ENCODE data around the gene CLSTN2. TPM values are rescaled to one million over a fixed set of nuclear protein-coding genes. Genes with fewer than 3 reads are reported as not detected.

The CLSTN2 gene
- total and polyA plus RNA-seq, 2 of the 13 experiments (the other 11 are each of a cell fraction or from before 2014, with no cell fraction given): not detected

DNA sequence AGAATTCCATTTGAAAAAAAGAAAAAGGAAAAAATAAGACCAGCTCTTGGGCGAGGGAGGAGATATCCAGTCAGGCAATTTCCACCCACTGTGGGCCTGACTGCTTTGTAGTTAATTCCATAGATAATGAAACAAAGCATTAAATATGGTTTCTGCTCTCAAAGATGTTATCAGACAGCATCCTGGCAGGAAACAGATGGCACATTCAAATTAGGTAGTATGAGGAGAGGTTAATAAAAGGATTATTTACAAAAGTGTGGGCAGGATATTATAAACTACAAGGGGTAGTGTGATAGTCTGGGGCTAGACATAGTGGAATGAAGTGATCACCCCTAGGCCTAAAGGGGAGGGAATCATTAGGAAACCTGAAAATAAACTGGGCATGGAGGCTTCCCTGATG, 193.2 kb downstream of the CLSTN2 start:
- intact Hi-C loops (cut with micrococcal nuclease; ENCODE audit: unreplicated experiment): loop anchor here (1.0 to 10.0 kb wide), 3 partner anchors 377 to 735 kb away; no protein-coding TSS in a partner anchor
- no peaks in the 10 kb centered on the region for H3K36me3 ChIP-seq (replicated peaks in 1 of 2; ENCODE audit: control insufficient read depth in 1 of 2, insufficient read depth in 2 of 2, low read length in 2 of 2)

More for the DNA sequence above, 193.2 kb downstream of the CLSTN2 start:
- BruUV-seq (replicated peaks): no TSS peak
- Histone ChIP-seq H3K9ac (ENCODE audit: insufficient read depth, low read depth, low read length) (no peak overlapping the region), H3K9me3 (ENCODE audit: low read length) (no peaks in the 10 kb centered on the region), H3K4me2 (ENCODE audit: low read depth, low read length) (no peak overlapping the region), H3K4me1 (ENCODE audit: insufficient read depth, low read length) (no peaks in the 10 kb centered on the region), H3K27ac (ENCODE audit: extremely low read length, insufficient read depth, low read length) (no peak overlapping the region), H2AFZ (ENCODE audit: low read length) (no peak overlapping the region), H4K20me1 (ENCODE audit: insufficient read depth, low read length) (no peaks in the 10 kb centered on the region), H3K79me2 (ENCODE audit: insufficient read depth, low read length) (no peaks in the 10 kb centered on the region), H3K27me3 (ENCODE audit: control insufficient read depth in 1 of 2, insufficient read depth in 2 of 2, low read length in 2 of 2) (no peaks in the 10 kb centered on the region), H3K4me3 (replicated peaks in 1 of 3; ENCODE audit: insufficient read depth in 1 of 3, low read depth in 2 of 3, low read length in 3 of 3) (no peak overlapping the region)
- DNase-seq (ENCODE audit: low spot score): no peak
- TF ChIP-seq RORA (CRISPR knock-in tag; IDR thresholded peaks at IDR 0.05) (no peak), ZNF879 (CRISPR knock-in tag; IDR thresholded peaks at IDR 0.05) (no peak), ZSCAN31 (CRISPR knock-in tag; IDR thresholded peaks at IDR 0.05; ENCODE audit: low read depth) (no peak), NFE2L2 (IDR thresholded peaks at IDR 0.05; ENCODE audit: low read length) (no peak), ZNF678 (CRISPR knock-in tag; IDR thresholded peaks at IDR 0.05) (no peak), ZNF124 (CRISPR knock-in tag; IDR thresholded peaks at IDR 0.05) (no peak)
- TF ChIP-seq, protein P1, sequence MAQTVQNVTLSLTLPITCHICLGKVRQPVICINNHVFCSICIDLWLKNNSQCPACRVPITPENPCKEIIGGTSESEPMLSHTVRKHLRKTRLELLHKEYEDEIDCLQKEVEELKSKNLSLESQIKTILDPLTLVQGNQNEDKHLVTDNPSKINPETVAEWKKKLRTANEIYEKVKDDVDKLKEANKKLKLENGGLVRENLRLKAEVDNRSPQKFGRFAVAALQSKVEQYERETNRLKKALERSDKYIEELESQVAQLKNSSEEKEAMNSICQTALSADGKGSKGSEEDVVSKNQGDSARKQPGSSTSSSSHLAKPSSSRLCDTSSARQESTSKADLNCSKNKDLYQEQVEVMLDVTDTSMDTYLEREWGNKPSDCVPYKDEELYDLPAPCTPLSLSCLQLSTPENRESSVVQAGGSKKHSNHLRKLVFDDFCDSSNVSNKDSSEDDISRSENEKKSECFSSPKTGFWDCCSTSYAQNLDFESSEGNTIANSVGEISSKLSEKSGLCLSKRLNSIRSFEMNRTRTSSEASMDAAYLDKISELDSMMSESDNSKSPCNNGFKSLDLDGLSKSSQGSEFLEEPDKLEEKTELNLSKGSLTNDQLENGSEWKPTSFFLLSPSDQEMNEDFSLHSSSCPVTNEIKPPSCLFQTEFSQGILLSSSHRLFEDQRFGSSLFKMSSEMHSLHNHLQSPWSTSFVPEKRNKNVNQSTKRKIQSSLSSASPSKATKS (CRISPR knock-in tag; IDR thresholded peaks at IDR 0.05): no peak
- TF ChIP-seq, protein P2, sequence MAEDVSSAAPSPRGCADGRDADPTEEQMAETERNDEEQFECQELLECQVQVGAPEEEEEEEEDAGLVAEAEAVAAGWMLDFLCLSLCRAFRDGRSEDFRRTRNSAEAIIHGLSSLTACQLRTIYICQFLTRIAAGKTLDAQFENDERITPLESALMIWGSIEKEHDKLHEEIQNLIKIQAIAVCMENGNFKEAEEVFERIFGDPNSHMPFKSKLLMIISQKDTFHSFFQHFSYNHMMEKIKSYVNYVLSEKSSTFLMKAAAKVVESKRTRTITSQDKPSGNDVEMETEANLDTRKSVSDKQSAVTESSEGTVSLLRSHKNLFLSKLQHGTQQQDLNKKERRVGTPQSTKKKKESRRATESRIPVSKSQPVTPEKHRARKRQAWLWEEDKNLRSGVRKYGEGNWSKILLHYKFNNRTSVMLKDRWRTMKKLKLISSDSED (CRISPR knock-in tag; IDR thresholded peaks at IDR 0.05): no peak
- FAIRE-seq: no peak
- in situ Hi-C loops (cut with HindIII; ENCODE audit: extremely low pct_ligation_motif_present, low pct_unique_long_range_greater_than_20kb): loop anchor here (10.0 to 25.0 kb wide), 2 partner anchors 607 to 734 kb away; no protein-coding TSS in a partner anchor
- CTCF ChIA-PET (ENCODE audit: low intra/inter-chr PET ratio, low total read pairs): interaction anchor here (1.5 to 2.0 kb wide), 2 partner anchors 609 to 735 kb away, joined by 8 to 11 read pairs; no protein-coding TSS in a partner anchor
- WGBS (ENCODE audit: low lambda C conversion rate): 0% methylated on average over 1 of the region's 1 CpG
- ATAC-seq: peak; percentile 23; the same call in 2 of the 3 replicates
- POLR2A ChIA-PET: interaction anchor here (1.4 kb wide), 1 partner anchor 583 kb away, joined by 3 read pairs; no protein-coding TSS in a partner anchor
